ENCODE data around the gene EFNA4. TPM values are rescaled to one million over a fixed set of nuclear protein-coding genes. Genes with fewer than 3 reads are reported as not detected.

The EFNA4 gene
- polyA plus RNA-seq (2012; ENCODE audit: missing spikeins), result 5.2 TPM

DNA sequence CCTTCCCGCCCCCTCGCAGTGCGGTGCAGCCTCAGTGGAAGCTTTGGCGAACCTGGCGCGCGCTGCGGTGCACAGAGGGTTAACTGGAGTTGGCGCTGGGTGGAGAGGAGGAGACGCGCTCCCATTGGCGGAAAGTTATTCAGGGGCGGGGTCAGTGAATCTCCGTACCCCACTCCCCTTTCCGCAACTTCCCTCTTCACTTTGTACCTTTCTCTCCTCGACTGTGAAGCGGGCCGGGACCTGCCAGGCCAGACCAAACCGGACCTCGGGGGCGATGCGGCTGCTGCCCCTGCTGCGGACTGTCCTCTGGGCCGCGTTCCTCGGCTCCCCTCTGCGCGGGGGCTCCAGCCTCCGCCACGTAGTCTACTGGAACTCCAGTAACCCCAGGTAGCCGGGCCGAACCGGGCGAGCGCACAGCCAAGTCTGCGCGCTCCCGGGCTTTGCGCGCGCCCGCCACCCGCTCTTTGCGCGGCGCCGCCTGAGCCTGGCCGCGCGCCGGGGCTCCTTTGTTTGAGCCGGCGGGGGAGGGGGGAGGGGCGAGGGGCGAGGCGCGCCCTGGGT is at the start of gene EFNA4:
TSS of gene EFNA4 (plus strand) at position 191 of the 561 bp plus-strand sequence. CDS start at position 275, 84 bp downstream.
- peak; percentile 89 for DNase-seq (ENCODE audit: insufficient read length)
- peak; percentile 98 for FAIRE-seq
- no peak for TF ChIP-seq TAF1 (IDR thresholded peaks at IDR 0.05; ENCODE audit: borderline replicate concordance, low read depth, low read length)
- TF ChIP-seq POLR2AphosphoS5 (IDR thresholded peaks at IDR 0.05; ENCODE audit: low read depth, low read length), result peak; percentile 42; the same call in 1 of the 2 replicates
- TF ChIP-seq POLR2A (IDR thresholded peaks at IDR 0.05; ENCODE audit: low read depth, low read length), result peak; percentile 69; the same call in 1 of the 2 replicates

DNA sequence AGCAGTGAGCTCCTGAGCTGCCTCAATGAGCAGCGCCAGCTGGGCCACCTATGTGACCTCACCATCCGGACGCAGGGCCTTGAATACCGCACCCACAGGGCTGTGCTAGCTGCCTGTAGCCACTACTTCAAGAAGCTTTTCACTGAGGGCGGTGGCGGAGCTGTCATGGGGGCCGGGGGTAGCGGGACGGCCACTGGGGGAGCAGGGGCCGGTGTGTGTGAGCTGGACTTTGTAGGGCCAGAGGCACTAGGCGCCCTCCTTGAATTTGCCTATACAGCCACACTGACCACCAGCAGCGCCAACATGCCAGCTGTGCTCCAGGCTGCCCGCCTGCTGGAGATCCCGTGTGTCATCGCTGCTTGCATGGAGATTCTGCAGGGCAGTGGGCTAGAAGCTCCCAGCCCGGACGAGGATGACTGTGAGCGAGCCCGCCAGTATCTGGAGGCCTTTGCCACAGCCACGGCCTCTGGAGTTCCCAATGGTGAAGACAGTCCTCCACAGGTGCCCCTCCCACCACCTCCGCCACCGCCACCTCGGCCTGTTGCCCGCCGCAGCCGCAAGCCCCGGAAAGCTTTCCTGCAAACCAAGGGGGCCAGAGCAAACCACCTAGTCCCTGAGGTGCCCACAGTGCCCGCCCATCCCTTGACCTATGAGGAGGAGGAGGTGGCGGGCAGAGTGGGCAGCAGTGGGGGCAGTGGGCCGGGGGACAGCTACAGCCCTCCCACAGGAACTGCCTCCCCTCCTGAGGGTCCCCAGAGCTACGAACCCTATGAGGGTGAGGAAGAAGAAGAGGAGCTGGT is 48.6 kb upstream of the EFNA4 start:
- TF ChIP-seq POLR2AphosphoS5 (IDR thresholded peaks at IDR 0.05; ENCODE audit: low read depth, low read length), result no peak
- TF ChIP-seq POLR2A (IDR thresholded peaks at IDR 0.05; ENCODE audit: low read depth, low read length), result no peak
- TF ChIP-seq TAF1 (IDR thresholded peaks at IDR 0.05; ENCODE audit: borderline replicate concordance, low read depth, low read length), result no peak
- FAIRE-seq, result no peak
- no peak for DNase-seq (ENCODE audit: insufficient read length)

GRCh38 chr1:155015527-155016230 is 47.9 kb upstream of the EFNA4 start:
- DNase-seq (ENCODE audit: insufficient read length) (no peak), FAIRE-seq (no peak)
- TF ChIP-seq POLR2AphosphoS5 (IDR thresholded peaks at IDR 0.05; ENCODE audit: low read depth, low read length) (no peak), TAF1 (IDR thresholded peaks at IDR 0.05; ENCODE audit: borderline replicate concordance, low read depth, low read length) (no peak), POLR2A (IDR thresholded peaks at IDR 0.05; ENCODE audit: low read depth, low read length) (no peak)

- DNase-seq (ENCODE audit: insufficient read length) (no peak), FAIRE-seq (no peak)
- no peak for TF ChIP-seq POLR2AphosphoS5 (IDR thresholded peaks at IDR 0.05; ENCODE audit: low read depth, low read length)
- TF ChIP-seq TAF1 (IDR thresholded peaks at IDR 0.05; ENCODE audit: borderline replicate concordance, low read depth, low read length), result no peak
- no peak for TF ChIP-seq POLR2A (IDR thresholded peaks at IDR 0.05; ENCODE audit: low read depth, low read length)
Measured at GRCh38 chr1:155016231-155016831, 47.2 kb upstream of the EFNA4 start.

DNA sequence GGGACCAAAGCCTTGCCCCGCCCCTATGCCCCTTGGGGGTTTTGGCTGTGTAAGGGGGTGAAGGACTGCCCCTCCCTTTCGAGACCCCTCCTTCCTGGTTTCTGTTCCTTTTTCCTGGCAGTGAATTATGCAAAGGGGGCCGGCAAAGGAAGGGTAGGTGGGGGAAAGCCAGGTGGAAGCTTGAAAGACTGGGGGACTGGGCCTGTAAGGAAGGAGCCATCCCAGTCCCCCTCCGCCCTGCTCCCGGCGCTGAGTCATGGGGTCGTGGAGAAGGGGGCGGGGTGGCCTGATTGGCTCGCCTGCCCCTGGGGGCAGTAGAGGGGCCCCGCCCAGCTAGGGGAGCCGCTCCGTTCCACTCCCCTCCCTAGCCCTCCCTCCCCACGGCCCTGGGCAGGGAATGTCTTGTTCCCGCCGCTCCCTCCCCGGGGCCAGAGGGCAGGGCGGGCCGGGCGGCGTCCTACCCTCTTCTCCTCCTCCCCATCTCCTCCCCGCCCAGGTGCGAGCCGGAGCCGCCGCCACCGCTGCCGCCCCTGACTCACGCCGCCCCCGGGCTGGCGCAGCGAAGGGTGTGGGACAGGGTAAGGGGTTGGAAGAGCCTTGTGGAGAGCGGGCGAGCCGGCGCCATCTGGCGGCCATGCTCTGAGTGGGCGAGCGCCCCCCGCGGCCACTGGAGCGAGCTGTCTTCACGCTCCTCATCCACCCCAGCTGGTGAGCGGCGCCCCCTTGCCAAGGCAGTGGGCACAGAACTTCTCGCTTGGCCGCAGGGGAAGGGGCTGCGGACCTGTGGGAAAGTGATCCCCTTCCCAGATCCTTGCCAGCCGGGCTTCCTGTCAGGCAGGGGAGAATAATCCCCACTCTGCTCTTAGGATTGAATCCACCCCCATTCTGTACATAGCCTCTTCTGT is 46.2 kb upstream of the EFNA4 start:
- DNase-seq (ENCODE audit: insufficient read length), result peak; percentile 88
- FAIRE-seq, result peak; percentile 82
- TF ChIP-seq POLR2AphosphoS5 (IDR thresholded peaks at IDR 0.05; ENCODE audit: low read depth, low read length), result no peak
- 0 out of 2 replicates have a peak, but pooled peaks have one; percentile 43 for TF ChIP-seq POLR2A (IDR thresholded peaks at IDR 0.05; ENCODE audit: low read depth, low read length)
- TF ChIP-seq TAF1 (IDR thresholded peaks at IDR 0.05; ENCODE audit: borderline replicate concordance, low read depth, low read length), result no peak

- no peak for DNase-seq (ENCODE audit: insufficient read length)
- no peak for FAIRE-seq
- TF ChIP-seq POLR2AphosphoS5 (IDR thresholded peaks at IDR 0.05; ENCODE audit: low read depth, low read length) (no peak), TAF1 (IDR thresholded peaks at IDR 0.05; ENCODE audit: borderline replicate concordance, low read depth, low read length) (no peak), POLR2A (IDR thresholded peaks at IDR 0.05; ENCODE audit: low read depth, low read length) (no peak)
Measured at GRCh38 chr1:155017946-155018316, 45.6 kb upstream of the EFNA4 start.

DNA sequence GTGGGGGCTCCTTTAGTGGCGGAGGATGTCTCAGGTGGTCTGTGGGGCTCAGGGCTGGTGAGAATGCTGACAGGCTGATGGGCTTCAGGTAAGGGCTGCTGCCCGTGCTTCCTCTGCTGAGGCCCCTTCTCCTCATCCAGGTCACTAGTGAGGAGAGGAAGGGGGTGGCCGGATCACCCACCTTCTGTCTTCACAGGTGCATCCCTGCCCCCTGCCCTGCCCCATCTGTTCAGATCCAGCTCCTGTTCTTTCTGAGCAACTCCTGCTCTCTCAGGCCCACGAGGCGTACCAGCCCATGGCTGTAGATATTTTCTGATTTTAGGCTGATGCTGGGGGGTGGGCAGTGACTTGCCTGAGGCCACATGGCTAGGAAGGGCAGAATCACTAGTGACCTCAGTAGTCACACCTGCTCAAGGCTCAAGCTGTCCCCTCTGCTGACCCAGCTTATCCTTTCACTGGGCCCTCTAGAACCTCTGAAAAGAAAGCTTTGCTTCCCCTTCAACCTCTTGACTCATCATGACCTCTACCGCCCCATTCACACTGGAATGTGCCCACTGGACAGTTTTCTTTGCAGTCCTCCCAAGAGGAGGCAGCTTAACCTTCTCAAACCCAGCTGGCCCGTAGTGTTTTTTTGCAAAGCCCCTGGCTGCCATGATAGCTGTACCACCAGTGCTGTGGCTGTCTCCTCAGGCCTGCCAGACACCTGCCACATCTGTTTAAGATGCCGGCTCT is 44.8 kb upstream of the EFNA4 start:
- FAIRE-seq, result no peak
- DNase-seq (ENCODE audit: insufficient read length), result no peak
- no peak for TF ChIP-seq TAF1 (IDR thresholded peaks at IDR 0.05; ENCODE audit: borderline replicate concordance, low read depth, low read length)
- no peak for TF ChIP-seq POLR2AphosphoS5 (IDR thresholded peaks at IDR 0.05; ENCODE audit: low read depth, low read length)
- TF ChIP-seq POLR2A (IDR thresholded peaks at IDR 0.05; ENCODE audit: low read depth, low read length), result no peak

- FAIRE-seq (no peak), DNase-seq (ENCODE audit: insufficient read length) (no peak)
- TF ChIP-seq POLR2AphosphoS5 (IDR thresholded peaks at IDR 0.05; ENCODE audit: low read depth, low read length), result no peak
- TF ChIP-seq POLR2A (IDR thresholded peaks at IDR 0.05; ENCODE audit: low read depth, low read length), result no peak
- no peak for TF ChIP-seq TAF1 (IDR thresholded peaks at IDR 0.05; ENCODE audit: borderline replicate concordance, low read depth, low read length)
Measured at GRCh38 chr1:155019377-155020245, 43.9 kb upstream of the EFNA4 start.
